HepG2 (cell line): Measurements from ENCODE around the gene CCDC6. TPM values are rescaled to one million over a fixed set of nuclear protein-coding genes. Genes with fewer than 3 reads are reported as not detected.

Experiments used
- ATAC-seq: fragments of 200-7000 bp; cut with Tn5 transposase; 3 replicates; pipeline ENCODE4 v1.9.1; 2020; ENCODE audit warnings: mild to moderate bottlenecking, moderate library complexity
- BruUV-seq: library from RNA; stranded (reverse); fragments of 400-500 nt; replicated peaks from 2 replicates; lab custom pipeline; 2021; lab: Mats Ljungman, UMichigan
- CTCF ChIA-PET: fragments of 300-600 bp; formaldehyde crosslinking; extraction: SDS; loops from one replicate; lab custom pipeline; 2021; ENCODE audit warnings: low total read pairs, inconsistent platforms, low intra/inter-chr PET ratio; lab: Yijun Ruan, JAX
- POLR2A ChIA-PET: fragments of 350-600 bp; sonication (Branson Sonifier 250); formaldehyde crosslinking; loops from one replicate; lab custom pipeline; 2020; ENCODE audit warnings: antibody characterized with exemption, inconsistent platforms; lab: Yijun Ruan, JAX
- DNase-seq: peaks from one replicate; pipeline ENCODE4 v3.0.0-alpha.2; 2015; ENCODE audit warnings: low spot score
- FAIRE-seq: peaks from 3 replicates; lab custom pipeline; 2011; peaks lifted over from hg19 to GRCh38; lab: Jason Lieb, UNC
- H2AFZ ChIP-seq: one replicate; pipeline ENCODE4 v1.6.1; 2011; ENCODE audit warnings: low read length, inconsistent platforms
- H3K27ac ChIP-seq: fragments of 300-600 bp; 3 replicates; pipeline ENCODE4 v1.8.0; 2011; ENCODE audit warnings: mixed run types, mild to moderate bottlenecking, mixed read lengths, low read length, inconsistent platforms; ENCODE audit not compliant: insufficient read depth; ENCODE audit errors: extremely low read length
- H3K27me3 ChIP-seq, 2 experiments: fragments of 200-600 bp in 1 of 2; 2 replicates in 1 of 2; 3 replicates in 1 of 2; pipeline versions ENCODE4 v1.6.0 to v1.8.0; 2011; ENCODE audit warnings: low read length in 2 of 2, mild to moderate bottlenecking in 2 of 2, moderate library complexity in 2 of 2, inconsistent platforms in 1 of 2; ENCODE audit not compliant: insufficient read depth in 2 of 2, control insufficient read depth in 1 of 2
- H3K36me3 ChIP-seq, 2 experiments: fragments of 200-600 bp in 1 of 2; replicated peaks in 1 of 2; 2 replicates in 1 of 2; 3 replicates in 1 of 2; pipeline versions ENCODE4 v1.5.1 to v1.8.0; 2011; ENCODE audit warnings: low read length in 2 of 2, inconsistent platforms in 1 of 2; ENCODE audit not compliant: insufficient read depth in 2 of 2, control insufficient read depth in 1 of 2
- H3K4me1 ChIP-seq: 2 replicates; pipeline ENCODE4 v1.5.1; 2012; ENCODE audit warnings: low read length, inconsistent platforms; ENCODE audit not compliant: insufficient read depth
- H3K4me2 ChIP-seq: 2 replicates; pipeline ENCODE4 v1.6.0; 2011; ENCODE audit warnings: low read depth, low read length, inconsistent platforms
- H3K4me3 ChIP-seq, 3 experiments: fragments of 200-600 bp in 1 of 3; sonication (generic), shearing (Covaris generic) in 1 of 3; replicated peaks in 1 of 3; 2 replicates each; pipeline ENCODE4 v1.5.1; 2011 to 2016; ENCODE audit warnings: low read length in 3 of 3, inconsistent platforms in 2 of 3, low read depth in 2 of 3, mild to moderate bottlenecking in 2 of 3, control low read depth in 1 of 3, mixed read lengths in 1 of 3; ENCODE audit not compliant: insufficient read depth in 1 of 3
- H3K79me2 ChIP-seq: one replicate; pipeline ENCODE4 v1.6.1; 2011; ENCODE audit warnings: low read length, inconsistent platforms; ENCODE audit not compliant: insufficient read depth
- H3K9ac ChIP-seq: 2 replicates; pipeline ENCODE4 v1.6.0; 2011; ENCODE audit warnings: mild to moderate bottlenecking, low read depth, low read length, inconsistent platforms; ENCODE audit not compliant: insufficient read depth
- H3K9me3 ChIP-seq: 2 replicates; pipeline ENCODE4 v1.5.1; 2012; ENCODE audit warnings: mild to moderate bottlenecking, low read length
- H4K20me1 ChIP-seq: 2 replicates; pipeline ENCODE4 v1.6.0; 2011; ENCODE audit warnings: inconsistent platforms, mild to moderate bottlenecking, low read length, moderate library complexity; ENCODE audit not compliant: insufficient read depth
- ASH2L ChIP-seq: fragments of 300-600, 200-600 bp; sonication (generic); IDR thresholded peaks from 2 replicates; pipeline ENCODE4 v1.7.0; 2017; ENCODE audit warnings: low read depth, mild to moderate bottlenecking, moderate library complexity, mixed read lengths, low read length; ENCODE audit not compliant: insufficient read length
- BCLAF1 ChIP-seq: fragments of 450-650 bp; IDR thresholded peaks from 2 replicates; pipeline ENCODE4 v1.6.1; 2017; ENCODE audit warnings: mild to moderate bottlenecking
- DR1 ChIP-seq: sonication (generic); formaldehyde crosslinking; IDR thresholded peaks from 2 replicates; pipeline ENCODE4 v1.8.0; 2021; ENCODE audit warnings: mild to moderate bottlenecking, missing genetic modification reagents, inconsistent platforms
- FIP1L1 ChIP-seq: fragments of 200-400 bp; formaldehyde crosslinking; IDR thresholded peaks from 2 replicates; pipeline ENCODE4 v1.6.1; 2018; ENCODE audit warnings: low read depth, mild to moderate bottlenecking, low read length, moderate library complexity, borderline replicate concordance; ENCODE audit not compliant: insufficient read depth
- GATA4 ChIP-seq: sonication (generic); IDR thresholded peaks from 2 replicates; pipeline ENCODE4 v1.6.1; 2016; ENCODE audit warnings: antibody characterized with exemption, low read depth, borderline replicate concordance
- HOXA5 ChIP-seq: sonication (generic); formaldehyde crosslinking; IDR thresholded peaks from 2 replicates; pipeline ENCODE4 v1.4.0; 2020; ENCODE audit warnings: missing genetic modification reagents
- MIER3 ChIP-seq: IDR thresholded peaks from 2 replicates; pipeline ENCODE4 v1.6.1; 2016; ENCODE audit warnings: missing compliant biosample characterization, borderline replicate concordance
- POLR2G ChIP-seq: fragments of 200-400 bp; formaldehyde crosslinking; IDR thresholded peaks from 2 replicates; pipeline ENCODE4 v1.6.1; 2018; ENCODE audit warnings: mild to moderate bottlenecking, low read depth, low read length, moderate library complexity
- SNAPC4 ChIP-seq: sonication (generic); formaldehyde crosslinking; IDR thresholded peaks from 2 replicates; pipeline ENCODE4 v1.4.0; 2020; ENCODE audit warnings: mild to moderate bottlenecking, missing genetic modification reagents
- ZNF574 ChIP-seq: sonication (generic); formaldehyde crosslinking; IDR thresholded peaks from 2 replicates; pipeline ENCODE4 v1.4.0; 2020; ENCODE audit warnings: missing genetic modification reagents
- WGBS: methylation state at CpG from one replicate; pipeline ENCODE4 v1.1.6; 2017; ENCODE audit warnings: low lambda C conversion rate; 5-methylcytosine and 5-hydroxymethylcytosine counted together
- in situ Hi-C: cut with HindIII; loops from 2 replicates; pipeline ENCODE4 v1.10.0; 2017; ENCODE audit warnings: low pct_unique_long_range_greater_than_20kb; ENCODE audit not compliant: extremely low pct_ligation_motif_present
- intact Hi-C: fragments of 100-400 bp; cut with micrococcal nuclease; formaldehyde crosslinking; loops from one replicate; pipeline ENCODE4 v1.10.0; 2022; ENCODE audit not compliant: unreplicated experiment
- polyA plus RNA-seq, 8 experiments: library from polyadenylated mRNA; depleted of rRNA in 3 of 8; stranded (reverse) in 7 of 8; unstranded in 1 of 8; fragments of >200 nt; fragmentation: Illumina TruSeq in 4 of 8; extraction: Trizol in 4 of 8; gene quantifications; 2 replicates each; pipeline versions ENCODE4 v1.2.1 to v1.2.3, GENCODE V29; 2011 to 2016; ENCODE audit warnings: low read depth in 4 of 8, missing spikeins in 1 of 8, mixed read lengths in 1 of 8; ENCODE audit not compliant: insufficient read depth in 1 of 8
- total RNA-seq, 5 experiments: library from RNA; depleted of rRNA; stranded (reverse); fragments of >200 nt; fragmentation: Illumina TruSeq; extraction: Trizol; gene quantifications; 2 replicates each; pipeline ENCODE4 v1.2.3, GENCODE V29; 2016; ENCODE audit warnings: low read depth in 1 of 5

Gene CCDC6
- total and polyA plus RNA-seq, 2 of the 13 experiments (the other 11 are each of a cell fraction or from before 2014, with no cell fraction given) = 17.9 to 18.3 TPM

GRCh38 chr10:59838085-59838789 is 68.1 kb downstream of the CCDC6 start (continued):
- TF ChIP-seq SNAPC4 (CRISPR knock-in tag) (no peak), MIER3 (CRISPR knock-in tag) (no peak), ZNF574 (CRISPR knock-in tag) (no peak)

- ChIA-PET CTCF (no interaction called here), POLR2A (no interaction called here)
- H3K36me3 ChIP-seq = peaks cover 4 to 27% of the 10 kb centered on the region in 2 experiments
- DNase-seq (no peak), ATAC-seq (no peak), FAIRE-seq (no peak)
- no peaks in the 10 kb centered on the region for H3K27me3 ChIP-seq
- no peak overlapping the region for H3K4me3 ChIP-seq
- H4K20me1 ChIP-seq = no peaks in the 10 kb centered on the region; the same call in 1 of the 2 replicates
- H3K4me2 ChIP-seq = no peak overlapping the region
- intact Hi-C loops (no loop called here), in situ Hi-C loops (no loop called here)
- H3K9me3 ChIP-seq = no peaks in the 10 kb centered on the region
- 97% methylated on average over 4 of the region's 4 CpGs for WGBS
- H2AFZ ChIP-seq = no peak overlapping the region
- no peak overlapping the region for H3K9ac ChIP-seq
- H3K4me1 ChIP-seq = no peaks in the 10 kb centered on the region
- no peak overlapping the region for H3K27ac ChIP-seq
- H3K79me2 ChIP-seq = no peaks in the 10 kb centered on the region
- no TSS peak for BruUV-seq
- TF ChIP-seq FIP1L1 (no peak), POLR2G (no peak), GATA4 (no peak), BCLAF1 (no peak), HOXA5 (CRISPR knock-in tag) (no peak), ASH2L (no peak), DR1 (CRISPR knock-in tag) (no peak)
These were observed 72.5 kb downstream of the CCDC6 start for GRCh38 chr10:59833810-59834209.
